Measurements from ENCODE around the gene RNGTT.

DNA sequence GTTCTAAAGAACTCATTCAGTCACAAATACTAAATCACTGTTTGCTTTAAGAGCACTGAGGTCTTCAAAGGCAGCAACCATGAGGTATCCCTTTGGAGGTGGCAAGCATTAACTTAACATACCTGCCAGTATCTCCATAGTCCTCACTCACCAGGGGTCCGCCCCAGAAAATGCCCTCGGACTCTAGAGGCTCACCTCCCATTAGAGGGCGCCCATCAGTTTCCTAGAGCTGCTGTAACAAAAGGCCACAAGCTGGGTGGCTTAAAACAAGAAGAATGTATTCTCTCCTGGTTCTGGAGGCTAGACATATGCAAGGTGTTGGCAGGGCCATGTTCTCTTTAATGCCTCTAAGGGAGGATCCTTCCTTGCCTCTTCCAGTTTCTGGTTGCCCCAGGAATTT lies 12.0 kb upstream of the RNGTT start:
- TF ChIP-seq, protein P1, sequence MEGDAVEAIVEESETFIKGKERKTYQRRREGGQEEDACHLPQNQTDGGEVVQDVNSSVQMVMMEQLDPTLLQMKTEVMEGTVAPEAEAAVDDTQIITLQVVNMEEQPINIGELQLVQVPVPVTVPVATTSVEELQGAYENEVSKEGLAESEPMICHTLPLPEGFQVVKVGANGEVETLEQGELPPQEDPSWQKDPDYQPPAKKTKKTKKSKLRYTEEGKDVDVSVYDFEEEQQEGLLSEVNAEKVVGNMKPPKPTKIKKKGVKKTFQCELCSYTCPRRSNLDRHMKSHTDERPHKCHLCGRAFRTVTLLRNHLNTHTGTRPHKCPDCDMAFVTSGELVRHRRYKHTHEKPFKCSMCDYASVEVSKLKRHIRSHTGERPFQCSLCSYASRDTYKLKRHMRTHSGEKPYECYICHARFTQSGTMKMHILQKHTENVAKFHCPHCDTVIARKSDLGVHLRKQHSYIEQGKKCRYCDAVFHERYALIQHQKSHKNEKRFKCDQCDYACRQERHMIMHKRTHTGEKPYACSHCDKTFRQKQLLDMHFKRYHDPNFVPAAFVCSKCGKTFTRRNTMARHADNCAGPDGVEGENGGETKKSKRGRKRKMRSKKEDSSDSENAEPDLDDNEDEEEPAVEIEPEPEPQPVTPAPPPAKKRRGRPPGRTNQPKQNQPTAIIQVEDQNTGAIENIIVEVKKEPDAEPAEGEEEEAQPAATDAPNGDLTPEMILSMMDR (IDR thresholded peaks at IDR 0.05), result no peak
- no peak for TF ChIP-seq POLR2A (IDR thresholded peaks at IDR 0.05)
